PC-9 (cell line): Measurements from ENCODE around the gene BLOC1S6. TPM values are rescaled to one million over a fixed set of nuclear protein-coding genes. Genes with fewer than 3 reads are reported as not detected.

Experiments used
- BruUV-seq: library from RNA; stranded (reverse); fragments of 400-500 nt; replicated peaks from 2 replicates; lab custom pipeline; 2021; lab: Mats Ljungman, UMichigan
- CTCF ChIA-PET: fragments of 300-600 bp; sonication (Branson Sonifier 250); formaldehyde crosslinking; loops from one replicate; lab custom pipeline; 2022; ENCODE audit warnings: antibody characterized with exemption; lab: Charles Lee
- POLR2A ChIA-PET: fragments of 300-600 bp; sonication (Branson Sonifier 250); formaldehyde crosslinking; loops from one replicate; lab custom pipeline; 2022; ENCODE audit warnings: antibody characterized with exemption; ENCODE audit not compliant: unreplicated experiment; lab: Charles Lee
- DNase-seq, 2 experiments: peaks; one replicate each; pipeline versions ENCODE4 v3.0.0 to v3.0.0-alpha.2; 2015 to 2022; ENCODE audit warnings: mixed read lengths in 1 of 2
- H2AFZ ChIP-seq: fragments of 200-600 bp; sonication (generic); 2 replicates; pipeline ENCODE4 v1.8.1; 2017; ENCODE audit warnings: antibody characterized with exemption
- H3F3A ChIP-seq: fragments of 200-600 bp; sonication (generic); 2 replicates; pipeline ENCODE4 v1.8.1; 2017; ENCODE audit warnings: antibody characterized with exemption, mild to moderate bottlenecking, low read depth; ENCODE audit not compliant: insufficient read depth
- H3K27ac ChIP-seq: fragments of 200-600 bp; sonication (generic); 2 replicates; pipeline ENCODE4 v1.6.1; 2016; ENCODE audit warnings: mixed run types
- H3K27me3 ChIP-seq: fragments of 200-600 bp; sonication (generic); 2 replicates; pipeline ENCODE4 v1.6.1; 2016; ENCODE audit warnings: low read depth, mixed run types; ENCODE audit not compliant: insufficient read depth
- H3K36me3 ChIP-seq: fragments of 200-600 bp; sonication (generic); 2 replicates; pipeline ENCODE4 v1.6.1; 2016; ENCODE audit warnings: low read depth, mixed run types
- H3K4me1 ChIP-seq: fragments of 200-600 bp; sonication (generic); replicated peaks from 2 replicates; pipeline ENCODE4 v1.6.1; 2016; ENCODE audit warnings: mixed run types; ENCODE audit not compliant: insufficient read depth
- H3K4me2 ChIP-seq: fragments of 200-600 bp; sonication (generic); 2 replicates; pipeline ENCODE4 v1.6.1; 2017; ENCODE audit warnings: mixed run types
- H3K4me3 ChIP-seq: fragments of 200-600 bp; sonication (generic); 2 replicates; pipeline ENCODE4 v1.6.1; 2016; ENCODE audit warnings: mixed run types
- H3K79me2 ChIP-seq: fragments of 200-600 bp; sonication (generic); 2 replicates; pipeline ENCODE4 v1.6.1; 2017; ENCODE audit warnings: low read depth, mixed run types
- H3K9me2 ChIP-seq: fragments of 200-600 bp; sonication (generic); 2 replicates; pipeline ENCODE4 v1.8.1; 2017; ENCODE audit warnings: mild to moderate bottlenecking; ENCODE audit not compliant: insufficient read depth
- H3K9me3 ChIP-seq: fragments of 200-600 bp; sonication (generic); 2 replicates; pipeline ENCODE4 v1.8.1; 2016; ENCODE audit warnings: low read depth; ENCODE audit not compliant: insufficient read depth
- H4K20me1 ChIP-seq: fragments of 200-600 bp; sonication (generic); 2 replicates; pipeline ENCODE4 v1.8.1; 2017; ENCODE audit not compliant: insufficient read depth
- EZH2 ChIP-seq: fragments of 200-600 bp; sonication (generic); IDR thresholded peaks from 2 replicates; pipeline ENCODE4 v1.8.0; 2017; ENCODE audit warnings: antibody characterized with exemption, low read depth
- intact Hi-C: fragments of 100-400 bp; cut with micrococcal nuclease; formaldehyde crosslinking; loops from one replicate; pipeline ENCODE4 v1.10.0; 2022; ENCODE audit not compliant: unreplicated experiment
- total RNA-seq: library from RNA; stranded (reverse); gene quantifications from 2 replicates; pipeline ENCODE4 v1.2.3, GENCODE V29; 2021
- TF ChIP-seq, protein P1 (sequence below): fragments of 200-600 bp; sonication (generic); conservative IDR thresholded peaks from 2 replicates; pipeline ENCODE4 v1.6.1; 2017; ENCODE audit warnings: mixed run types, antibody characterized with exemption, mild to moderate bottlenecking, moderate library complexity

BLOC1S6 gene
- total RNA-seq, 1 experiment from 2014 or later, result 22.7 TPM

DNA sequence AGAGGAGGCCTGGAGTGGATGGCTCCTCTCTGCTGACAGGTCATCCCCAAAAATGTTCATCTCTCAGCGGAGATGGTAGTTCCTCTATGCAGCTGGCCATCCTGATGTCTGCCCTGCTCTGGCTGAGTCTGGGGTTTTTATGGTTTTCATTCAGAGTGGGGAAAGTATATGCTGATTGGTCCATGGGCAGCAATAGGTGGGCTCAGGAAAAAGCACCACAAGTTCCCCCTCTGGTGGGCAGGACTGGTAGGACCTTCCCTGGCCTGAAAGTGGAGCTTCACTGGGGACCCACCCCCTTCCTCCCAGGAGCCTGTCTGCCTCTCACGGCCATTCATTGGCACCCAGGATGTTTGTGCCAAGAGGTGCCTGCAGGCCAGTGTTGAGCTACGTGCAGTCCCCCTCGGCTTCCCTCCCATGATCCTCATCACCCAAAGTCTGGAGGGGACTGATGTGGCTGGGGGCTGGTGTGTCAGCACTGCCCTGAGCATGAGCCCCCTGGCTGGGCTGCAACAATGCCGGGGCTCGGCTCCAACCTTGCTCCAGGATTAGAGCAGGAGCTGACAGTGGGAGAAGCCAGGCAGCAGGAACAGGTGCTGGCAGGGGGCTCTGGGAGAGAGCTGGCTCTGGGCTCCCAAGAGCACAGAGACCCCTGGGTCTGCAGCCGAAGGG lies 13.1 kb upstream of the BLOC1S6 start:
- POLR2A ChIA-PET, result no interaction called here
- intact Hi-C loops, result no loop called here
- no TSS peak for BruUV-seq
- H2AFZ ChIP-seq, result no peak overlapping the region
- no peak for TF ChIP-seq EZH2
- TF ChIP-seq, protein P1, sequence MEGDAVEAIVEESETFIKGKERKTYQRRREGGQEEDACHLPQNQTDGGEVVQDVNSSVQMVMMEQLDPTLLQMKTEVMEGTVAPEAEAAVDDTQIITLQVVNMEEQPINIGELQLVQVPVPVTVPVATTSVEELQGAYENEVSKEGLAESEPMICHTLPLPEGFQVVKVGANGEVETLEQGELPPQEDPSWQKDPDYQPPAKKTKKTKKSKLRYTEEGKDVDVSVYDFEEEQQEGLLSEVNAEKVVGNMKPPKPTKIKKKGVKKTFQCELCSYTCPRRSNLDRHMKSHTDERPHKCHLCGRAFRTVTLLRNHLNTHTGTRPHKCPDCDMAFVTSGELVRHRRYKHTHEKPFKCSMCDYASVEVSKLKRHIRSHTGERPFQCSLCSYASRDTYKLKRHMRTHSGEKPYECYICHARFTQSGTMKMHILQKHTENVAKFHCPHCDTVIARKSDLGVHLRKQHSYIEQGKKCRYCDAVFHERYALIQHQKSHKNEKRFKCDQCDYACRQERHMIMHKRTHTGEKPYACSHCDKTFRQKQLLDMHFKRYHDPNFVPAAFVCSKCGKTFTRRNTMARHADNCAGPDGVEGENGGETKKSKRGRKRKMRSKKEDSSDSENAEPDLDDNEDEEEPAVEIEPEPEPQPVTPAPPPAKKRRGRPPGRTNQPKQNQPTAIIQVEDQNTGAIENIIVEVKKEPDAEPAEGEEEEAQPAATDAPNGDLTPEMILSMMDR, result peak; percentile 46; the same call in 1 of the 2 replicates
- no peak overlapping the region for H3K27ac ChIP-seq
- H3K4me2 ChIP-seq, result no peak overlapping the region
- no peaks in the 10 kb centered on the region for H3K36me3 ChIP-seq
- DNase-seq, result peak in 1 of 2 experiments; percentile 23
- H4K20me1 ChIP-seq, result no peaks in the 10 kb centered on the region
- H3K4me1 ChIP-seq, result no peaks in the 10 kb centered on the region
- no peaks in the 10 kb centered on the region for H3K27me3 ChIP-seq
- no peaks in the 10 kb centered on the region for H3K79me2 ChIP-seq
- H3K4me3 ChIP-seq, result no peak overlapping the region
- H3F3A ChIP-seq, result no peaks in the 10 kb centered on the region
- no peaks in the 10 kb centered on the region for H3K9me2 ChIP-seq
- CTCF ChIA-PET, result interaction anchor here (0.6 kb wide), 1 partner anchor 62 kb away, joined by 5 read pairs; no protein-coding TSS in a partner anchor
- H3K9me3 ChIP-seq, result no peaks in the 10 kb centered on the region

DNA sequence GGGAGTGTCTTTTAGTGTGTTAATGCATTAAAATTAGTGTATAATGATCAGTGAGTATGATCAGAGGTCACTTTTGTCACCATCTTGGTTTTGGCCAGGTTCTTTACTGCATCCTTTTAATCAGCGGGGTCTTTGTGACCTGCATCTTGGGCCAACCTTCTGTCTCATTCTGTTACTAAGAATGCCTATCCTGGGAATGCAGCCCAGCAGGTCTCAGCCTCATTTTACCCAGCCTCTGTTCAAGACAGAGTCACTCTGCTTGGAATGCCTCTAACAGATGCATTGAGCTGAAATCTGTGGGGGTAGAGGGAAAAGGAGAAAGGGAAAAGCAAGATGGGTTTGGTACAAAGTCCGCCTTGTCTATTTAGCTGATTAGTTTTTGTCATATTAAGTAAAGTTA lies 5.3 kb upstream of the BLOC1S6 start:
- H4K20me1 ChIP-seq, result no peaks in the 10 kb centered on the region
- H3K4me1 ChIP-seq, result peaks cover 10% of the 10 kb centered on the region
- no peak overlapping the region for H2AFZ ChIP-seq
- H3K79me2 ChIP-seq, result peaks cover 9% of the 10 kb centered on the region; the same call in 1 of the 2 replicates
- H3F3A ChIP-seq, result peaks cover under 1% of the 10 kb centered on the region; the same call in 1 of the 2 replicates
- CTCF ChIA-PET, result no interaction called here
- no peaks in the 10 kb centered on the region for H3K9me2 ChIP-seq
- H3K36me3 ChIP-seq, result no peaks in the 10 kb centered on the region
- H3K27ac ChIP-seq, result no peak overlapping the region
- no peak overlapping the region for H3K4me2 ChIP-seq
- no peaks in the 10 kb centered on the region for H3K27me3 ChIP-seq
- intact Hi-C loops, result no loop called here
- TF ChIP-seq, protein P1, result no peak
- no peak for TF ChIP-seq EZH2
- no TSS peak for BruUV-seq
- POLR2A ChIA-PET, result no interaction called here
- DNase-seq, result no peak
- no peak overlapping the region for H3K4me3 ChIP-seq
- H3K9me3 ChIP-seq, result no peaks in the 10 kb centered on the region

DNA sequence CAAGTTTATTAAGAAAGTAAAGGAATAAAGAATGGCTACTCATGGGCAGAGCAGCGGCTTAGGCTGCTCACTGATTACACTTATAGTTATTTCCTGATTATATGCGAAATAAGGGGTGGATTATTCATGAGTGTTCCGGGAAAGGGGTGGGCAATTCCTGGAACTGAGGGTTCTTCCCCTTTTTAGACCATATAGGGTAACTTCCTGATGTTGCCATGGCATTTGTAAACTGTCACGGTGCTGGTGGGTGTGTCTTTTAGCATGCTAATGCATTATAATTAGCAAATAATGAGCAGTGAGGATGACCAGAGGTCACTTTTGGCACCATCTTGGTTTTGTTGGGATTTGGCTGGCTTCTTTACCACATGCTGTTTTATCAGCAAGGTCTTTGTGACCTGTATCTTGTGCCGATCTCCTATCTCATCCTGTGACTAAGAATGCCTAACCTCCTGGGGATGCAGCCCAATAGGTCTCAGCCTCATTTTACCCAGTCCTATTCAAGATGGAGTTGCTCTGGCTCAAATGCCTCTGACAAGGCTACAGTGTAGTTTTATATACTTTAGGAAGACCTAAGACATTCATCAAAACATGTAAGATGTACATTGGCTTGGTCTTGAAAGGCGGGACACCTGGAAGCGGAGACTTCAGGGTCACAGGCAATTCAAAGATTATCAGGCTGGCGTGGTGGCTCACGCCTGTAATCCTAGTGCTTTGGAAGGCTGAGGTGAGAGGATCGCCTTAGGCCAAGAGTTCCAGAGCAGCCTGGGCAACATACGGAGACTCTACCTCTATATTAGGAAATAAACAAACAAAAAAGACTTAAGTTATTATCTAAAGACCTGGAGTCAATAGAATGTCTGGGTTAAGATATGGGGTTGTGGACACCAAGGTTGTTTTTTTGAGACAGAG lies 3.2 kb upstream of the BLOC1S6 start:
- TF ChIP-seq, protein P1, result no peak
- TF ChIP-seq EZH2, result no peak
- H3K9me3 ChIP-seq, result no peaks in the 10 kb centered on the region
- peaks cover 18% of the 10 kb centered on the region for H3K4me1 ChIP-seq
- no peaks in the 10 kb centered on the region for H3K36me3 ChIP-seq
- H3K27ac ChIP-seq, result no peak overlapping the region
- no peak overlapping the region for H3K4me2 ChIP-seq
- peaks cover 9% of the 10 kb centered on the region; the same call in 1 of the 2 replicates for H3F3A ChIP-seq
- H3K9me2 ChIP-seq, result no peaks in the 10 kb centered on the region
- no peak overlapping the region for H3K4me3 ChIP-seq
- H3K27me3 ChIP-seq, result no peaks in the 10 kb centered on the region
- intact Hi-C loops, result no loop called here
- no peak for DNase-seq
- no peaks in the 10 kb centered on the region for H4K20me1 ChIP-seq
- peaks cover 22% of the 10 kb centered on the region for H3K79me2 ChIP-seq
- H2AFZ ChIP-seq, result no peak overlapping the region
- no TSS peak for BruUV-seq
- CTCF ChIA-PET, result no interaction called here
- POLR2A ChIA-PET, result no interaction called here
